ENCODE results near the gene TLL2.

TLL2 gene

GRCh38 chr10:96334616-96335526, 178.9 kb downstream of the TLL2 start:
- no peak overlapping the region for H3K4me3 ChIP-seq (ENCODE audit: low read length)
- DNase-seq (ENCODE audit: low read depth): peak; percentile 51
- TF ChIP-seq CTCF (IDR thresholded peaks at IDR 0.05; ENCODE audit: insufficient read depth, low read depth, low read length, missing control alignments): peak; percentile 89

- no peak overlapping the region for H3K4me3 ChIP-seq (ENCODE audit: low read length)
- TF ChIP-seq CTCF (IDR thresholded peaks at IDR 0.05; ENCODE audit: insufficient read depth, low read depth, low read length, missing control alignments): no peak
- DNase-seq (ENCODE audit: low read depth): no peak
These were observed 180.6 kb downstream of the TLL2 start for GRCh38 chr10:96333101-96333500.

- no peak overlapping the region for H3K4me3 ChIP-seq (ENCODE audit: low read length)
- no peak for DNase-seq (ENCODE audit: low read depth)
- no peak for TF ChIP-seq CTCF (IDR thresholded peaks at IDR 0.05; ENCODE audit: insufficient read depth, low read depth, low read length, missing control alignments)
These were observed 186.3 kb downstream of the TLL2 start for GRCh38 chr10:96327462-96327861.

GRCh38 chr10:96325719-96326373, 187.9 kb downstream of the TLL2 start:
- peak; percentile 8 for DNase-seq (ENCODE audit: low read depth)
- no peak overlapping the region for H3K4me3 ChIP-seq (ENCODE audit: low read length)
- TF ChIP-seq CTCF (IDR thresholded peaks at IDR 0.05; ENCODE audit: insufficient read depth, low read depth, low read length, missing control alignments): no peak

- no peak overlapping the region for H3K4me3 ChIP-seq (ENCODE audit: low read length)
- TF ChIP-seq CTCF (IDR thresholded peaks at IDR 0.05; ENCODE audit: insufficient read depth, low read depth, low read length, missing control alignments): no peak
- no peak for DNase-seq (ENCODE audit: low read depth)
These were observed 189.3 kb downstream of the TLL2 start for GRCh38 chr10:96324447-96324846.

GRCh38 chr10:96322275-96322674, 191.5 kb downstream of the TLL2 start:
- DNase-seq (ENCODE audit: low read depth): no peak
- TF ChIP-seq CTCF (IDR thresholded peaks at IDR 0.05; ENCODE audit: insufficient read depth, low read depth, low read length, missing control alignments): no peak
- no peak overlapping the region for H3K4me3 ChIP-seq (ENCODE audit: low read length)

Data from epithelial cell of esophagus (primary cell).